Activated CD4-positive, alpha-beta T cell treated with anti-CD3 and anti-CD28 coated beads for 1 hour (primary cell): ENCODE measurements around the gene XRN2.
"Not testable (repeated sequence)": the region's sequence is repeated elsewhere in the genome, so short reads cannot be mapped to it uniquely, and the experiment has no call there.

Experiments used
- DNase-seq: peaks from one replicate; pipeline ENCODE4 v3.0.0-alpha.2; 2020

Gene XRN2

DNA sequence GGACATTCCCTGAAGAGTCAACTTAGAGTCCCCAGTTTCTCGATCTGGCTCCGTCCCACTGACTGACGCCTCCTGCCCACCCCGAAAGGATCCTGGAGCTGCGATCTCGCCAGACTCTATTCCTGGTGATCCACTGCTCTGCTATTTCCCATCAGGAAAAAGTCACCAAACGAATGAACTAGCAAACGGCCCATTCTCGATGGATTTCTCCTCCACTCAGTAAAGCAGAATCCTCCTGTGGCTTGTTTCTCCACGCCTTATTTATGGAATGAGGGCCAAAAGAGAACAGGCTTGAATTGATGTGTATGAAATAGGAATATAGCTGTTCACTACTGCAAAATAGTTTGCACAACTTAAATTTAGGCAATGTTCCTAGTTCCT, 88.8 kb downstream of the XRN2 start:
- no peak for DNase-seq

DNA sequence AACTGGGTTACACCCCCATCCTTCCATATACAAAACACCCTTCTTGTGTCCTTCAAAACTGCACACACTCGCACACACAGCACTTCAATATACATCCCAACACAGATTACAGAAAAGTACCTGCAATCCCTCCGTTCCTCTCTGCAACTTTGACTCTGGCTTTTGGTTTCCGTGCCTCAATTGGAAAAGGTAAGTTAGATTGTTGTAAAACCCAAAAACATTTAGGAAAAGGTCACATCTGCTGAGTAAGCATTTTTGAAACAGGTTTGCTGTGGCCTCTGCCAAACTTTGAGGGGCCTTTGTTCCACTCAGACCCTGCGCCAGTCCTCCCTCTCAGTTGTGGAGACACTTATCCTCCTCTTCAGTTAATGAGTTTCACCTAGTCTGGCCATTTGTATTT, 90.0 kb downstream of the XRN2 start:
- no peak for DNase-seq

DNA sequence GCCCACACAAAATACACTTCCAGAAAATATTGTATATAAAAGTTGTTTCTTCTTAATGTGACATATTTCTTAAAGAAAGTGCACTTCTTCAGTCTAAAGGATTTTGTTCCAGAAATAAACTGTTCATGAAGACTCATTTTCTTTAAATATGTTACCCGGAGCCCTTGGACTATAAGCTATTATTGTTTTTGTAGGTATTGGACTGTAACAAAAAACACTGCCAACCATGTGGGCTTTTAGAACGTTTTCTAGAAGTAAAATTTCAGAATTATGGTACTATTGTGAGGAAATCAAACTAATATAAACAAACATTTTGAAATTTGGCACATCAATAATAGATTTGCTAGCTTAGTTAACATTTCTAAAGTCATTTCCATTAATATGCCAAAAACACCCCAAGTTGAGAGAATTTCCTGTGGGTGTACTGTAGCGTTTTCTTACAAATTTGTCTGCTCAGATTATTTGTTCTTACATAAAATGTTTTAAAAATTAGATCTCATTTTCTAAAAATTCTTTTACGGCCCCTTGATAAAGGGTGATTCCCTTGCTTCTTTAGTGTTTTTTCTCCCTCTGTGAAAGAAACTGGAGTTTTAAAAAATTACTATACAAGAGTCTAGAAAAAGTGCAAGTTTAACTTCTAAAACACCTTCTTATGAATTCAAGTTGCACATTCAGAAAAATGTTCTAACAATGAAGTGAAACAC, 90.8 kb downstream of the XRN2 start:
- no peak for DNase-seq

DNA sequence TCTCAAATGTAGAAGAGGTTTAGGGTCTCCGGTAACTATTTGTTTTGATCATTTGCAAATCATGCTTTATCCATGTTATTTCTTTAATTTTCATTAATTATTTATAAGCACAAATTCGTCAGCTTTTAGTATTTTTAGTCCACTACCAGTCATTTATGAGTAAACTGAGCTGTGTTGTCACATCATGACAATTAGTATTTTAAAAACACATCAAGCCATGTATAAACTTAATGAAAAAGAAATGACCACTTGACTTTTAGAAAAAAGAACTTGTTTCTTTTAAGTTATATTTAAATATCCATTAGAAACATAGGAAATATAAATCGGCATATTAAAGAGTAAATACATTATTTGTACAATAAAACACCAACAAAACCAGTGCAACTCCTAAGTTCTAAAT, 91.4 kb downstream of the XRN2 start:
- no peak for DNase-seq

DNA sequence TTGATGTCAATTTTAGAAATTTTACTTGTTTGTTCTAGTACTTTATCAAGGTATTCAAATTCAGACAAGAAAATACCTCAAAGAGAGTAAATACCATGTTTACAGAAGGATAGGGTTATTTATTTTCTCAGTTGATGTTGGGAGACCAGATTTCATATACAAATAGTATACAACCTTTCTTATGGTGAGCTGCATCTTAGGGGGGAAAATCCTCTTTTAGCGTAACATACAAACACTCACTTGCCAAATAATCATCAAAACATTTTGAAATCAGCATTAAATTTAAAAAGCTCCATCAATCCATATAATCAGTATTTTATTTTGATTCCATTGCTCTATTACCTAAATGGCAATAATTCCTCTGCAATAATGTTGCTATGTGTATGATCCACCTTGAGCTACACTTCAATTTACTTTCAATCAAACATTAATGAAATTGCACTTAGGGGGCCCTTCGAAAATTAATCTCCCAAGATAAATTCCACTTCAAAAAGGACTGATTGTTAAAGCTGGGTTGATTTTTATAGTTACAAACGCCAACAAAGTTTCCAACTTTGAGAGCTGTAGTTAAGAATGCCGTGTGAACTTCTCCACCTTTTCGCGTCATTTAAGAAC, 92.0 kb downstream of the XRN2 start:
- DNase-seq: no peak

DNA sequence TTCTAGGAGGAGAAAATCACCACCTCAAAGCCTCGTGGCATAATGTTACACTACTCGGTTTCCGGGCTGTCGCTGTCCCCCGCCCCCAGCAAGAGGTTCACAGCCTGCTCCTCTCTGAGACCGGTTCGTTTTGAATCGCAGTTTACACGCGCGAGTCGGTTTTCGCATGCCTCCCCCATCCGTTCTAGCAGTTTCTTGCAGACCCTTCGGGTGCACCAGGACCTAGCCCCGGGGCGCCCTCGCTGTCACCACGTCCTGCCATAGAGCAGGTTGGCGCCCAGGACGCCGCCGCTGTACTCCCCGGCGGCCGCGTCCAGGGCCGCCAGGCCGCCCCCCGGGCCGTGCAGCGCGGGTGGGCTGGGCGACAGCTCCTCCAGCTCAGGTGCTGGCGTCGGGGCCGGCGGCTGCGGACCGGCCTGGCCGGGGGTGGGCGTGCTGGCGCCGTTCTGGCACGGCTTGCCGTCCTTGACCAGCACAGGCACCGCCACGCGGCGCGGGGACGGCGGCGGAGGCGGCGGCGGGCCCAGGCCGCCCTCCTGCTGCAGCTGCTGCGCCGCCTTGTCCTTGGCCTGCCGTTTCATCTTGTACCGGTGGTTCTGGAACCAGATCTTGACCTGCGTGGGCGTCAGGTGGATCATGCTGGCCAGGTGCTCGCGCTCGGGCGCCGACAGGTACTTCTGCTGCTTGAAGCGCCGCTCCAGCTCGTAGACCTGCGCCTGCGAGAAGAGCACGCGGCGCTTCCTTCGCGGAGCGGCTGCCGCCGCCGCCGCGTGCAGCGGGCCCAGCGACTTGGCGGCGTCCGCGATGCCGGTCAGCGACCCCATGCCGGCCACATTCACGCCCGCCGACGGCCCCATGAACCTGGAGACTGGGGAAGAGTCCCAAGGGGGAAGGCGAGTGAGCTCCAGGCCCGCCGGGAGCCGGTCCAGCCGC, 92.8 kb downstream of the XRN2 start:
- peak; percentile 18 for DNase-seq

DNA sequence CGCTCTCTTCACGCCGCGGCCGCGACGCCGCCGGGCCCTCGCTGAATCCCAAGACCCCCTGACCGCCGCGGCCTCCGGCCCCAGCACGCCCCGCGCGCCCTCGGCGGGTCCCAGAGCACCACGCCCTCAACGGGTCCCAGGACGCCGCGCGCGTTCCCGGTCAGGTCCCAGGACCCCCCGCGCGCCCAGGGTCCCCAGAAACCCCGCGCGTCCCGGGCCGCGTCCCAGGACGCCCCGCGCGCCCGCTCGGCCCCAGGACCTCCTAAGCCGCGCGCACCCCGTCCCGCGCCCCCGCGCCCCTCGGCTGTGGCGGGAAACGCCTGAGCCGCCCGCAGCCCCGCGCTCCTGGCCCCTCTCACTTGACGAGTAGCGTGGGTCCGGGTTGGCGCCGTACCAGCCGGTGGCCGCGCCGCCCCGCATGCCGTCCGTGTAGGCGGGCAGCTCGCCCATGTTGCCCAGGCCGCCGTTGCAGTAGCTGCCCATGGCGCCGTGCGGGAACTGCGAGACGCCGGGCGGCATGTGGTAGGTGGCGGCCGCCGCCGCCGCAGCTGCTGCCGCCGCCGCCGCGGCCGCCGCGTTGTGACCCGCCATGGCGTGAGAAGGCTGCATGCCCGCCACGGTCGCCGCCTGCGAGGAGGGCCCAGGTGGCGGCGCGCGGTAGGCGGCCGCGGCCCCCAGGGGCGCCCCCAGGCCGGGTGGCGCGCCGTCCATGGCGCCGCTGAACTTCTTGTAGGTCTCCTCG, 93.6 kb downstream of the XRN2 start:
- no peak for DNase-seq

DNA sequence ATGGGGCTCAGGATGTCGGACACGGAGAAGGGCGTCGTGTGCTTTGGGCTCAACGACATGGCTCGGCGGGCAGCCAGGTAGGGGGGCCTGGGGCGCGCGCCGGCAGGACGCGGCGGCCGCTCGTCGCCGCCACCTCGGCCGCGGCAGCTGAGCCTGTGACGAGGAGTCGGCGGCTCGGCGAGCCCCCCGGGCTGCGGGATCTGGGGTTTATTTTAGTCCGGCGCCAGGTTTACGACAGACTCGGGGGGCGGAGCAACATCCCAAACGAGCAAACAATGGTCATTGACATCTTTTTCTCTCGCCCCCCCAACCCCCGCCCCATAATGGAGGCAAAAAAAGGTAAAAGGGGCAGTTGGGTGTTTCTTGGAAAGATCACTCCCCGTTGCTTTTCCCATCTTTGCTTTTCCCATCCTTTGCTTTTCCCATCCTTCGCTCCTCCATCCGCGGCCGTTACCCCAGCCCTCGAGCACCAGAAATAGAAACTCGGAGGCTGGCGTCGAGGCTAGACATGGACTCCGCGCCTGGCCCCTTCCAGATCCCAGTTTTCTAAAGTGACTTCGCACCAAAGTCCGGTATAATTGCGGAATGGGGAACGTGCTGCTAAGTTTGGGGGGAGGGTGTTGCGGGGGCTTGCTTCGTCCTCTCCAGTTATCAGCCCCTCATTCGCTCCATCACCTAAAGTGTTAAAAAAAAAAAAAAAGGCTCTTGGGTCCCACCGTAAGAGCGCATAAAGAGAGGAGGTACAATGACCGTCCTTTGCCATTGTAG, 94.4 kb downstream of the XRN2 start, which contains the start of gene NKX2-4:
TSS of gene NKX2-4 (minus strand) at position 186 of the 768 bp plus-strand sequence. CDS start at position 59, 127 bp downstream.
- no peak for DNase-seq

DNA sequence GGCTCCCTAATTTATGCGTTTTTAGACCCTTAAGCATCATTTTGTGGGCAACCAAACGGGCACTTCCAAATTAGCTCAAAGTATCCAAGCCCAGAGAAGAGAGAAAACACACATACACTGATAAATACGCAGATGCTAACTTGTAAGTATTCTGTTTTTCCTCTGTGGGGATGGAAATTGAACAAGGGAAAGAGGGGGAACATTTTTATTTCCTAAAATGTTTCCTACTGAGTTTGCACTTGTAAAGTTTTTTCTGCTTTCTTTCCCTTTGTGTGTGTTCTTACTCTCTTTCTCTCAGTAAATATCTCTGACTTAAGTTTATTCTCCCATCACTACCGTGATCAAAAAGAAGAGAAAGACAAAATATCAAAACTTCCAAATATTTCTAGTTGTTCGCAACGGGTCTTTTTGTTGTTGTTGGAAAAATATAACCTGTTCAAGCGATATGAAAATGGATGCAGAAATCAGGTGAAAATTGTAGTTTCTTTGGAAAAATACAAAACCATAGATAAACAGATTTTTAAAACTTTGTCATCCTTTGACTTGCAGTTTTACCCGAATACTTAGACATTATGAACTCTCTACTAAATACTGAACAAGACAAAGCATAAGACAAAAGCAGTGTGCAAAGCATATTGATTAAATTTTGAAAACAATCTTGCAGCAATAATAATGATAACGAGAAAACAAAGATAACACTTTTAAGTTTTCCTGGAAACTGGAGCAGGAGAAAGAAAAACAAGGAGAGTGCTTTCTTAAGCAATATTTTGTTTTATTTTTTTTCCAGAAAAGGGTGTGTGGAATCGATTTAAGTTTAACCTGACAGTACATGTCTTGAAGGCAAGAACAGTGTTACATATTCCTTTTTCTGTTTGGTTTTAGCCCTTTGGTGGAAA, 95.2 kb downstream of the XRN2 start:
- DNase-seq: no peak

DNA sequence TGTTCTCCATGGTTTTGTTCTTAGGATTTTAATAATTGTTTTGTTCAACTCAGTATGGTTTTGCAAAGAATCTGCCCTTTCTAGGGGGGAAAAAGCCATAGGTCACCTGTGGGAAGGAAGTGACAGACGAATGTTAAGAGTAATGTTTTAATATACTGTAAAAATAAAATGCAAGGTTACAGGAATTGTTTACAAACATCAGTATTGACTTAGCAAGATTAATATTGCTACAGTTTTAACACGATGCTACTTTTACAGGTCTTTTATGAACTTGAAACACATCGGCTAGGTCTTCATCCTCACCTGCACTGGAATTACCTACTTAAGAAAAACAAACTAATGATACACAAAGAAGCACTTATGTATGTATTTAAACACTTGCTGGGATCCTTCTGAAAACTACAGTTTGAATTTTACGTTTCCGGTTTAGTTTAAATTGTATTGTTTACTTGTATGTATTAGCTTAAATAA, 95.9 kb downstream of the XRN2 start:
- no peak for DNase-seq

DNA sequence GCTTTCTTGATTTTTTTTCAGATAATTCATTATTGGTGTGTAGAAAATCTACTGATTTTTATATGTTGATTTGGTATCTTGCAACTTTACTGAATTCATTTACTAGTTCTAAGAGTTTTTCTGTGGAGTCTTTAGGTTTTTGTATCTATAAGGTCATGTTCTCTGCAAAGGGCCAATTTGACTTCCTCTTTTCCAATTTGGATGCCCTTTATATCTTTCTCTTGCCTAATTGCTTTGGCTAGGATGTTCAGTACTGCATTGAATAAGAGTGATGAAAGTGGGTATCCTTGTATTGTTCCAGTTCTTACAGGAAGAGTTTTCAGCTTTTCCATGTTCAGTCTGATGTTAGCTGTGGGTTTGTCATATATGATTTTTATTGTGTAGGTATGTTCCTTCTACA, 108.6 kb downstream of the XRN2 start:
- DNase-seq: no peak

DNA sequence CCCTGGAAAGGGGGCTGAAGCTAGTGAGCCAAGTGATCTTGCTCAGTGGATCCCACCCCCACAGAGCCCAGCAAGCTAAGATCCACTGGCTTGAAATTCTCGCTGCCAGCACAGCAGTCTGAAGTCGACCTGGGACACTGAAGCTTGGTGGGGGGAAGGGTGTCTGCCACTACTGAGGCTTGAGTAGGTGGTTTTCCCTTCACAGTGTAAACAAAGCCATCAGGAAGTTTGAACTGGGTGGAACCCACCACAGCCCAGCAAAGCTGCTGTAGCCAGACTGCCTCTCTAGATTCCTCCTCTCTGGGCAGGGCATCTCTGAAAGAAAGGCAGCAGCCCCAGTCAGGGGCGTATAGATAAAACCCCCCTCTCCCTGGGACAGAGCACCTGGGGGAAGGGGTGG, 110.9 kb downstream of the XRN2 start:
- not testable (repeated sequence) for DNase-seq

DNA sequence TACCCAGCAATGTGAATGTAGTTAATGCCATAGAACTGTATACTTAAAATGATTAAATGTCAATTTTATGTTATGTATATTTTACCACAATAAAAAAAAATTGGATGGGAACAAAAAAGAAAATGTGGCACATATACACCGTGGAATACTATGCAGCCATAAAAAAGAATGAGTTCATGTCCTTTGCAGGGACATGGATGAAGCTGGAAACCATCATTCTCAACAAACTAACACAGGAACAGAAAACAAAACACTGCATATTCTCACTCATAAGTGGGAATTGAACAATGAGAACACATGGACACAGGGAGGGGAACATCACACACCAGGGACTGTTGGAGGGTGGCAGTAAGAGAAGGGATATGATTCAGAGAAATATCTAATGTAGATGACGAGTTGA, 116.0 kb downstream of the XRN2 start:
- not testable (repeated sequence) for DNase-seq

DNA sequence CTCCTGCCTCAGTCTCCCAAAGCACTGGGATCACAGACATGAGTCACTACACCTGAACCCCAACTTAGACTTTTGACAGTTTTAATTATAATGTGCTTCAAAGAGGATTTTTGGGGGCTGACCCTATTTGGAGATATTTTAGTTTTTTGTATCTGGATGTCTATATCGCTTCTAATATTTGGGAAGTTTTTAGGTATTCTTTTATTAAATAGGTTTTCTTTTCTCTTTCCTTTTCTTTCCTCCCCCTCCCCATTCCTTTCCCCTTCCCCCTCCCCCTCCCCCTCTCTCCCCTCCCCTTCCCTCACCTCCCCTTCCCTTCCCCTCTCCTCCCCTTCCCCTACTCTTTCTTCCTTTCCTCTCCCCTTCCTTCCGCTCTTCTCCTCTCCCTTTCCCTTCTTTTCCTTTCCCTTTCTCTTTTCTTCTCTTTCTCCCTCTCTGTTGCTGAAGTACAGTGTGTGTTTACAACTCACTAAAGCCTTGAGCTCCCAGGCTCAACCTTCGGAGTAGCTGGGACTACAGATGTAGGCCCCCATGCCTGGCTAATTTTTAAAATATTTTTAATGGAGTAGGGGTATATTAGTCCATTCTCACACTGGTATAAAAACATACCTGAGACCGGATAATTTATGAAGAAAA, 118.6 kb downstream of the XRN2 start:
- no peak for DNase-seq

DNA sequence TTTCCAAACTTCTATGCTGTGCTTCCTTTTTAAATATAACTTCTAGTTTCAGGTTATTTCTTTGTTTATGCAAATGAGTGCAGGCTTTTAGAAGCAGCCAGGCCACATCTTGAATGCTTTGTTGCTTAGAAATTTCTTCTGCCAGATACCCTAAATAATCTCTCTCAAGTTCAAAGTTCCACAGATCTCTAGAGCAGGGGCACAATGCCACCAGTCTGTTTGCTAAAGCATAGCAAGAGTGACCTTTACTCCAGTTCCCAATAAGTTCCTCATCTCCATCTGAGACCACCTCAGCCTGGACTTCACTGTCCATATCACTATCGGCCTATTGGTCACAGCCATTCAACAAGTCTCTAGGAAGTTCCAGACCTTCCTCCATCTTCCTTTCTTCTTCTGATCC, 120.6 kb downstream of the XRN2 start:
- DNase-seq: not testable (repeated sequence)

DNA sequence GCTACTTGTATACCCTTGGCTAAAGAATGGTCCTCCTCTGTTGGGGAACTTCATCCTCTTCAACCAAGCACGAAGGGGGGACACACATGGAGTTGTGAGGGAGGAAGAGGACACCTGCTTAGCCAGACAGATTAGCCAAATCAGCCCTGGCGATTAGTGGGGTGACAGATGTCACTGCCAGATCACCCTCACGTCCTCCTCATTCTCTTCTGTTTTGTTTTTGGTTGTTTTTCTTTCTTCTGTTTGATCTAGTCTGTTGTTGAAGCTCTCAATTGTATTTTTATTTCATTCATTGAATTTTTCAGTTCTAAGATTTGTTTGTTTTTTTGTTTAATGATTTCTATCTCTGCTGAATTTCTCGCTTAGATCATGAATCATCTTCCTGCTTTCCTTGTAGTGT, 121.7 kb downstream of the XRN2 start:
- DNase-seq: no peak

DNA sequence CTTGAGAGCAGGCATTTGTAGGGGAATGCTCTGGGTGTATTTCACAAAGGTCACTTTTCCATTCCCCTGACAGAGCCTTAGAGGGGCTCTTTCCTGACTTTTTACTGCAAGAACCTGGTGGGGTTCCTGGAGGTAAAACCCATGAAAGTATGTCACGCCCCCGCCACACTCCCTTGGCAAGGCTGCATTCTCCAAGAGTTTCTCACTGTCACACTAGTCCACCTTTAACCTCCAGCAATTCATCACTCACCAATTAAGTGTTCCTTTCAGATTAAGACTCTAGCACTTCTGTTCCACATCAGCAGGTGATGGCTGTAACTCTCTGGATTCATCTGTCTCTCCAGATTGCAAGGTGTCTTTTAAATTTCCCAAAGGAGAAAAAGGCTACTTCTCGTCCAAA, 126.9 kb downstream of the XRN2 start:
- DNase-seq: no peak

DNA sequence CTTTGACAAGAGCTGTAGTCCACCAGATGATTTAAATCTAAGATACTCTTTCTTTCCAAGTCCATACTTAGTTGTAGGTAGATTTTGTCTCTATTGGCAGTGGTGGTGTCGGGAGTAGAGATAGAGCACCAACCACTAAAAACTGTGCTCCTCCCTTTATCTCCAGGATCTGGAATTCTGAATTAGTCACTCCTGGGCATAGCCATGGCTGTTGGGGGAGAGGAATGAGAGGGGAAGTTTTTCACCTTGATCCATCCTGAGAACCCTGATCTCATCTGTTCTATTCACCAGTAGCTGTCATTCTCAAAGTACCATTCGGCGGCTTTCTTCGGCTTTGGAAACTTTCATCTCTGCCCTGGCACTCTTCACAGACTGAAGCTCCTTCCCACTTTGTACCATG, 129.8 kb downstream of the XRN2 start:
- no peak for DNase-seq

DNA sequence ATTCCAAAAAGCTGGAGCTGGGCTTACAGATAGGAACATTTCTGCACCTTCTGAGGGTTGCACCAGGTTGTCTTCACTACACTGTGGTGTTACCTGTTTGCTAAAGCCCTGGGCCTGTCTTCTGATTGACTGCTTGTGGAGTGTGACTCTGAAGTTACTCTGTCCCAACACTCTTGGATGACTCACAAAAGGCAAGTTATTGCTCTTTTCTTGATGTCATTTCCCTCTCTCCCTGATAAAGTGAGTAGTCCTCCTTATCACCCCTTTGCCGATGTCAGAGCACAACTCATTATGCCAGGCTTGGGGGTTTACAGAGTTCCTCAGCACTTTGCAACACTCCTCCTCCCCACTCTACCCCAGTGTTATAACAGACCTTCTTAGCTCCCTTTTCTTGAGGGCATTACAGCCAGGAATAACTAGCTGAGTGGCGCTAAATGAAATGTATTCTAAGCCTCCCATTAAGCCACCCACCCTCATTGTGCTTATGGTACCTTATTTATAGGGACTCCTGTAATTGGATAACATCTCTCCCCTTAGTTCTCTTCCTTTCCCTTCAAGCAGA, 130.3 kb downstream of the XRN2 start:
- DNase-seq: no peak

DNA sequence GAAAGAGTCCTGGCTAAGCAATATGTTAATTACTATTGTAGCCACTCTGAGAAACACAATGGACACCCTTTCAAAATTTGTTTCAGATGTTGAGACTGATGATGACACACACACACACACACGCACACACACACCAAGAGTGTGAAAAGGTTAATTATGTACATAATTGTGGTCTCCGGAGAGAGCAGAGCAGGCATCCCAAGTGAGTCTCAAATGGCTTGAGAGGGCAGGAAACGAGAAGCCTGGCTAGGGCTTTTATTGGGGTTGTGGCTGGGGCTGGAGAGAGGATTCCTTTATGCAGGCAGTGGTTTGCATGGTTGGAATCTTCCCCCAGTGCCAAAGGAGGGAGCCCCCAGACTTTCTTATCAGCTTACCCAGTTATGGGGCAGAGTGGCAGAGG, 132.4 kb downstream of the XRN2 start:
- DNase-seq: no peak
